ENCODE measurements around the gene MAF.

MAF gene

GRCh38 chr16:79600638-79601091 is at the start of gene MAF:
TSS of gene MAF (minus strand) at chr16:79600737. CDS start at chr16:79599902, 835 bp downstream.
- DNase-seq, result peak; percentile 95

DNA sequence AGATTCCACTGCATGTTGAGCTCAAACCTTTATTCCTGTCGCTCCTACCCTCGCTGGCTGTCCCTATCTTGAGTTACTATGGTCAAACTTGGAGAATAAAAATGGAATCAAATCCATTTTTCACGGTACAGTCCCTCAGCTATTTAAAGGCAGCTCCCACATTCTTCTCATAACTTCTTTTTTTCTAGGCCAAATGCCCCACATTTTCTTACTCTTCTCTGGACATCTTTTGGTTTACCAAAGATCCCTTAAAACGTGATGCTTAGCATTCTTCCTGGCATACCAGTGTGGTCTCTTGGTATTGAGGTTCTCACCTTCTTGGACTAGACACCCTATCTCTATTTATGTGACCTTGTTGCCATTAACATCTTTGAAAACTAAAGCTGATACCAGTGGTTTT is 48.3 kb upstream of the MAF start:
- DNase-seq, result no peak

DNA sequence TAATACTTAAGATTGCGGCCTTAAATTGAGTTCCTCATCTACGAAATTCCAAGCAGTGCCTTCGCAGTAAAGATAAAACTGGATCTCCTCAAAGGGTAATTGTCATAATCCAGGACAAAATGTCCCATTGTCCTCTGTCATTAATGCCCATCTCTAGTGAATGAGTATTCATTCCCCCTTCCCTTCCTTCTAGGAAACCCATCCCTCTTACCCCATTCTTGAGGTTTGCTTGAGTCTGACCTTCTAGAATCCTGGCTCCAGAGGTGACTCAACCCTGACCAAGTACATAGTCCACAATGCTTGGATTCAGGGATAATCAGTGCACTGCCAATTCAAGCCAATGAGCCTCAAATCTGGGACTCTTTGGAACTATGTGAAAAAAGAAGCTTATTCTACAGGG is 47.0 kb upstream of the MAF start:
- no peak for DNase-seq

- no peak for DNase-seq
These were observed 45.2 kb upstream of the MAF start for GRCh38 chr16:79645701-79646100.

DNA sequence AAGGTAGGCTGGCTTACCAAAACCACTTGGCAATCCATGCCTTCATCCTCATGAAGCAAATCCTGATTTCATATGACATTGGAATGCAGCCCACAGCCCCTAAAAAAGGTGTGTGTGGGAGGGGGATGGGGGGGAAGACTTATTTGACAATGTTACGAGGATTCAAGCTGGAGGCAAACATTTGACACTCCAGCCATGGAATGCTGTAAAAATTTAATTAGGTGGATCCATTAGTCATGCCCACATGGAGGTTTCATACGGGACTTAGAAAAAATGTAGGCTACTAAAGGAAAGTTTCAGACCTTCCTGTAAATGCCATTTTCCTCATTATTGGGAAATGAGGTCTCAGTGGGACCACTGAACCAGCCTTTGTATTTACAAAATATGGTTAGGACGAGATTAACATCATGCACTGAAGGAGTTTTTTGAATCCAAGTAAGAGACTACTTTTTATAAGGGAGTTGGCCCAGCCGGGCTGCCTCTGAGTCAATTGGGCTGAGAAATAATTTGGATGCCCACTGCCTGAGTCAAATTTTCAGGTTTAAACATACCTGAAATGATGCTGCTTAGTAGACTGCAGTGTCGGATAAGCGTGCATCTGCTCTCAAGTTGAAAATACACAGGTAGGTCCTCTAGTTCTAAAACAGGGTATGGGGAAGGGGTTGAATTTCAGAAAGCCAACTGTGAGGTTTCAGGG is 44.6 kb upstream of the MAF start:
- no peak for DNase-seq

GRCh38 chr16:79642652-79643051 is 42.1 kb upstream of the MAF start:
- no peak for DNase-seq

DNA sequence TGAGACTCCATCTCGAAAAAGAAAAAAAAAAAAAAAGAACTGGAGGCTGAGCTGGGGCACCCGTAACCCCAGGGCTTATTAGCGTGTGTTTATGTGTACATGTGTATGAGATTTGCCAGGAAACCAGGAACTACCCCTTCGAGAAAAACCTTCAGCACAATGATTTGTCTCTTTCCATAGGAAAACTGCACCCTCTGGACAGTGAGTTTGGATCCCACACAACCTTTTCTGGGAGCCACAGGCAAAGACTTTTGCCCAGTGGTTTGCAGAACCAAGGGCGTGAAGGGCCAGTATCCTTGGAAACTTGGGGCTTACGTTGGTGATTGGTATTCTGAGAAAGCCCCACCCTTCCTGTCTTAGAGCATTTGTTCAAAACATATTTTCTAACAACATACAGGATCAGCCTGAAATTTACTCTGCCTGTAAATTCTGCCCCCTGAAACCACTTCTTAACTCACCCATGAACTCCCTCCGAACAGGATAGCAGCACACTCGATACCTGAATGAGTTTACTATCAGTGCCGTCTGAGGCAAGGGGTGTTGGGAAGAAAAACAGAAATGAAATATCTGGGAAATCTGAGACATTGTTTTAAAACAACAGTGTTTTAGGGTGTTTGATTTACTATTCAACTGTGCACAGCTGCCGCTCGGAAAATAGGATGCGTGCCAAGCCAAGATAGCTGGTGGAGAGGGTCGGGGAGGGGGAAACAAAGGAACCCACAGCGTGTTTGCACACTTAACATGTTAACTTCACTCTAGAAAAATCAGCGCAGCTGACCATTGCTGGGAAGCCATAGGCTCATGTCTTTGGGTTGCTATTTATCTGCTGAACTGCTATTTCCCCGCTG is 40.2 kb upstream of the MAF start:
- no peak for DNase-seq

DNA sequence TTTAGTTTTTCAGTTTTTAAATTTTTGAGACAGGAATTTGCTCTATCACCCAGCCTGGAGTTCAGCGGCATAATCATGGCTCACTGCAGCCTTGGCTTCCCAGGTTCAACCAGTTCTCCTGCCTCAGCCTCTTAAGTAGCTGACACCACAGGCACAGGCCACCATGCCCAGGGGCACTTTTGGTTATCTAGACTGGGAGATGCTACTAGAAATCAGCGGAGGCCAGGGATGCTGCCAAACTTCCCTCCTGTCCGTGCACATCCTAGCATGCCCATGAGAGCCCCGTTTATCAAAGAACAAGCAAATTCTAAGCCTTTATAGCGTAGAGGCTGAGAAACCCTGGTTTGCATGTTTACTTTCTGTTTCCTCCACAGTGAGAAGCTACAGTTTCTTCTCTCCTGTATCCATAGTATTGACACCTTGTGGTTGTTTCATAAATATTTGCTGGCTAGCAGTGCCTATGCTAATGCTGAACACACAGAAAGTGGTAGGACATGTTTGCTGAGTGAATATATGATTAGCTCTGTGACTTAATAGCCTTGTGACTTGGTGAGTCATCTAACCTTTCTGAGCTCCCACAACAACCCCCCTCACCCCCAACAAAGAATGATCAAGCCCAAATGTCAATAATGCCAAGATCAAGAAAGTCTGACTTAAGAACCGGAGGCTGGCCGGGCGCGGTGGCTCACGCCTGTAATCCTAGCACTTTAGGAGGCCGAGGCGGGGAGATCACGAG is 39.2 kb upstream of the MAF start:
- DNase-seq, result peak; percentile 66

GRCh38 chr16:79638386-79638785 is 37.8 kb upstream of the MAF start:
- no peak for DNase-seq

- DNase-seq, result no peak
These were observed 35.0 kb upstream of the MAF start for GRCh38 chr16:79635488-79635887.

DNA sequence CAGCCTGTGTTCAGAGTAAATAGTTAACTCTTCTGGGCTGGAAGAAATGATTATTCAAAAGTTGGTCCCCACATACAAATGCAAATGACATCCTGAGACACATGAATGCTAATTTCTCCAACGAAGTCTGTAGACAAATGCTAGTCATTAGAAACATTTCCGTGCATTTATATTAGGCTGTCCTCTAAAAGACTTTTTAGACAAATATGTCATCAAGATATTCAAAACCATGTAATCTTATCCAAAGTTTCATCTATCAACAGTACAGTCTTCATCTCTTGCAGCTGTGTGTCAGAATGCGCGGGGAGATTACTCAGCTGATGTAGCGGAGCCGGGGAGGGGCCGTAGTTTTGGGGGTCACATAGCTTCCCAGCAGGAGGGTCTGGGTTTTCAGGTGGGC is 33.8 kb upstream of the MAF start:
- DNase-seq, result no peak

- DNase-seq, result peak; percentile 75
These were observed 31.8 kb upstream of the MAF start for GRCh38 chr16:79632289-79632688.

- no peak for DNase-seq
These were observed 28.5 kb upstream of the MAF start for GRCh38 chr16:79628988-79629387.

- peak; percentile 85 for DNase-seq
These were observed 28.0 kb upstream of the MAF start for GRCh38 chr16:79628501-79628975.

DNA sequence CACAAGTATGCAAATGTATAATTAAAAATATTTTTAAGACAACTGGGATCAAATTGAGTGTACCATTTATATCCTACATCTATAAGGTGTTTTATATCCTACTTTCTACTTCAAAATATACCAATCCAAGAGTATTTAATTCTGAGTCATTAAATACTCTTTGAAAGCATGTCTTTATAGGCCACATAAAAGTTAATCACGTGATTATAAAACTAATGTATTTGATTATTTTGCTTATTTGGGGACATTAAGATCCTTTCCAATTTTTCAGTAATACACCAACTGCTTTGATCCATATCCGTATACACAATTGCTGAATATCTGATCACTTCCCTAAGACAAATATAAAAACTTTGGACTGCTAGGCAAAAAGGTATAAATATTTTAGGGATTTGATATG is 26.6 kb upstream of the MAF start:
- DNase-seq, result no peak

GRCh38 chr16:79625738-79626137 is 25.2 kb upstream of the MAF start:
- no peak for DNase-seq

- no peak for DNase-seq
These were observed 23.3 kb upstream of the MAF start for GRCh38 chr16:79623824-79624223.

DNA sequence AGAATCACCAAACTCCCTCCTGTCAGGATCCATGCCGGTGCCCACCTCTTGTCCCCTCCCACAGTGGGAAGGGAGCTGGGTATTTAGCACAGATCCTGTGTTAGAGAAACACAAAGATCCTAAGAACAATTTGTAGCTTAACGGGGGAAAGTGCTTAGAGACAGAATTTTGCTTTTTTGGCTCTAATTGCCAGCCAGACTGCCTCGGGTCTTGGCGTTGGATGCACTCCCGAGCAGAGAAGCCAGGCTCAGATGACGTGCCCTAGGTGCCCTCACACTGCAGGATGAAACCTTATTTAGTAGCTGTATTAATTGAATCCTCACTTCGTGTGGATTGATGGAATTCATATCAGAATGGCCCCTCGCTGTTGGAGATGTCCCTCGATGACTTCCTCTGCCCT is 22.5 kb upstream of the MAF start:
- no peak for DNase-seq

DNA sequence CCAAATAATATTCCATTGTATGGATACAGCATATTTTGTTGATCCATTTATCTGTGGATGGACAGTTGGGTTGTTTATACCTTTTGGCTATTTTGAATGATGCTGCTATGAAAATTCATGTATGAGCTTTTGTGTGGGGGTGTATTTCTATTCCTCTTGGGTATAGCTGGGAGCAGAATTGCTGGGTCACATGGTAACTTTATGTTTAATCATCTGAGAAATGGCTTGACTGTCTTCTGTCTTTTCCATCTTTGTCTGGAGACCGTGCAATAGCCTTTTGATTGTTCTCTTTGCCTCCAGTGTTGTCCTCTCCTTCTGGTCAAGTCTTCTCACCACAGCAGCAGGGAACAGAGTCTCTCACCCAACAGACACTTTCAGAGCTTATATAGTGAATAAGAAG is 20.5 kb upstream of the MAF start:
- no peak for DNase-seq

GRCh38 chr16:79618692-79619050 is 18.1 kb upstream of the MAF start:
- no peak for DNase-seq

DNA sequence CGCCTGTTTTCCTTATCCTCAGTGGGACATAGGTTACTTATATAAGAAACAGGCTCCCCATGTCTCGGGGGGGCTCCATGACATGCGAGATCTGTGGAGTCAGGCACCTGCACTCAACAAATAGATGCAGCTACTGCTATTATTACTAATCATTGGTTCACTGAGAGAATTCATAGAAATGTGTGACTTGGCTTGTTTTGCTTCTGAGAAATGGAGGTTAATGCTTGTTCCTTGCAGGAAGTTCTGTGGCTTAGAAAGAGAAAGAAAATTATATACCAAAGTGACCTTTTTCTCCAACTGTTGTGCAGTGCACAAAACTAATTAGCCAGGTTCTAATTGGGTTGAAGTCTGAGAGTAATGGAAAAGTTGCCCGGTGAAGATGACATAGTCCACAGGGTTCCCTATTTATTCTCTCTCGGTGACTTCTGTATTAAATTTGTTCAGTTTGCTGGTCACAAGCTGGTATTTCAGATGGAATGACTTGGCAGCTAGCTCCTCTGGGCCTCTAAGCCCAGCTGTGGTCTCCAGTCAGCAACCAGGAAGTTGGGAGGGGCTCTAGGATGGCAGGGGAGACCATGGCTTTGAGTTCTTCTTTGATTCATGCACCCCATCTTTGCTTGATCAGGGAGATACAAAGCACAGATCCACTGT is 17.6 kb upstream of the MAF start:
- no peak for DNase-seq

DNA sequence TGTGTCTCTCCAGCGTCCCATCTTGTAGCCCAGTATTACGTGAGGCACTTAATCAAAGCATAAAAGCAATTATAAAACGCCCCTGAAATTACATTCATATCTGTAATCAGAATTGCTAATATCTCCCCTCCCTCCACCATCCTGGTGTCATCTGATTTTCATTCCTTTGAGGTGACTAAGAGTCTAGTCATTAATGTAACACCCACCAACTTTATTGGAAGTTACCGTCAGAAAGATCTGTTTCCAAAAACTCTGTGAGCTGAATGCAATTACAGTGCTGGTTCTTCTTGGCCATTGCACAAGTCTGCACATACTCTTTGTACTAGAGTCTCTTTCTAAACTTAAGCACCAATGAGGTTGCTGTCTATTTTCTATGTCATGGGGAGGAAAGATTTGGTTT is 12.5 kb upstream of the MAF start:
- DNase-seq, result no peak

DNA sequence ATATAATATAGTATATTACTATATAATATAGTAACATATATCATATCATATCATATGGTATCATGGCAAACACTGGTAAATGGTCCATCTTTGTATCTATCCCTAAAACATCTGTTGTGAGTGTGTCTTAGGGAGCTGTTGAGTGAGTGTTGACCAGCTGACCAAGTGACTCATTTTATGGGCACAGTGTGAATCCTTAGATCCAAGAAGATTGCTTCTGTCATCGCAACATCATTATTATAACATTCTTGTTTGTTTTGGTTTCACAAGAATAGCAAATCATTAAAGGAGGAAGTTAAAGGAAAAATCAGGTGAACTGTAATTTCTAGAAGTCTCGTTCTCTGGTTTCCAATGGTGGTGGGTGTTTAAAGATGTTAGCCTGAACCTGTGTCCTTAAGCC is 11.7 kb upstream of the MAF start:
- DNase-seq, result no peak

All from islet precursor cell (in vitro differentiated cells).